ENCODE data around the gene MUC6.
"Not testable (repeated sequence)": the region's sequence is repeated elsewhere in the genome, so short reads cannot be mapped to it uniquely, and the experiment has no call there.

The MUC6 gene

DNA sequence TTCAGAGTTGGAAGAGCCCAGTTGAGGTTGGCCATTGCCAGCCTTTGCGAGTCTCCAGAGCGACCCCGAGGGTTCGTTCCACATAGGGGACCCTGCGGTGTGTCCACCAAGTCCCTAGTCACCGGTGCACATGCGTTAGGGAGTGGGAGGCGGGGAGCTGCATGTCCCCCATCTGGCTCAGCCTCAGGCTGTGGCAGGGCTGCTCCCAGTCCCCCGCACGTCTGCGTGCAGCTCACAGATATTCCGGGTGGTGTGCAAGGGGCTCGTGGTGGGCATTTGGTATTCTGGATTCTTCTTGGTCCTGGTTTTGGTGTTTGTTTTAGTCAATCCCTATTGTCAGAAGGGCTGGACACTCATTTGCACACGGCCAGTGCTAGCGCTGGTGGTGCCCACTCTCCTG lies 48.8 kb downstream of the MUC6 start:
- DNase-seq (ENCODE audit: low read depth), result no peak

DNA sequence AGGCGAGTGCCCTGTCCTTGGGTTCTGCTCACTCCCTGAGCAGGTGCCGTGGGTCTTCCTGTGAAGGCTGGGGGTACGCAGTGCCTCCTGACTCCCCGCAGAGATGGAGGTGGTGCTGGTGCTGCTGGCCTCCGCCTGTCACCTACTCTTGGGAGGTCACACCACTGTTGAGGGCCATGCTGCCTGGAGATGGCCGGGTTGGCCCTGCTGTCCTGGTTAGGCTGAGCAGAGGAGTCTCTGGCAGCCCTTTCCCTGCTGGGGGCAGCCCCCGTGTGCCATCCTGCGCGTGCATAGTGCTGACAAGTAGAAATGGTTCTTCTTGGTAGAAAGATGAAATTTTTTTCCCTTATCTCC lies 49.6 kb downstream of the MUC6 start:
- no peak for DNase-seq (ENCODE audit: low read depth)

DNA sequence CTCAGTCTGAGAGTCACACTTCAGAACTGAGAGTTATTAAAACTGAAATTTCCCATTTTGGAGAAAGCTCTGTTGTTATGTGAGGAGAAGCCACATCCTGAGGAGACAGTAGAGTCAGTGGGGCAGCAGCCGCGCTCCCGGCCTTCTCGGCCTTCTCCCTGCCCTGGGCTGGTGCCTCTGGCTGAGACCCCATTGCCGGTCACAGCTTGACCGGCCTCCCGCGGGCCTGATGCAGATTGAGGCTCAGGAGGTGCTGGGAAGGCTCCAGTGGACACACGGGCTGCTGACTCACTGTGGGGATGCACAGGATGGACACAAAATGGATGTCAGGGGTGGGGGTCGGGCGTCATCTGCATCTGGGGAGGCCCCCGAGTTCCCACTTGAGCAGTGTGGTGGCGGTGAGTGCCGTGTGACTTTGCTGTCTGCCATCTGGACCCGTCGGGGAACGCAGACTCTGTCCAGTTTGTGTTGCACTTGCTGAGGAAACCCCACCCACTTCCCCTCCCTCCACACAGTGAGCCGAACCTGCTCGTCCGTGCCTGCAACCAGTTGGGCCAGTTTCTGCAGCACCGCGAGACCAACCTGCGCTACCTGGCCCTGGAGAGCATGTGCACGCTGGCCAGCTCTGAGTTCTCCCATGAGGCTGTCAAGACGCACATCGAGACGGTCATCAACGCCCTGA lies 50.1 kb downstream of the MUC6 start:
- no peak for DNase-seq (ENCODE audit: low read depth)

DNA sequence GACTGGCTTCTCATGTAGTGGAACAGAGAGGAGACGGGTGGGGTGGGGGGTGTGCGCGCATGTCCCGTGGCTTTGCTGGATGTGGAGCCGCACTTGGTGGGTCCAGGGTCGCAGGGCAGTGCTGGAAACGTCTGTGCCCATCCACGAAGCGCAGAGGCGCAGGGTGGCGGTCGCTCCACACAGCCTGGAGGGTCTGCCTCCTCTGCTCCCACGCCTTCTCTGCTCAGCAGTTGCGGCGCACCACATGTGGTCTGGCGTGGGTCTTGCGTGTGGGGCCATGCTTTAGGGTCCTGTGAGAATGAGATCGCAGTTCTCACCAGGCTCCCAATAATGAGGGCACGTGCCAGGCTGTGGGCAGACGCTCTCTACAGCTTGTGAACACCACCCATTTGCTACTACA lies 50.7 kb downstream of the MUC6 start:
- DNase-seq (ENCODE audit: low read depth), result no peak

DNA sequence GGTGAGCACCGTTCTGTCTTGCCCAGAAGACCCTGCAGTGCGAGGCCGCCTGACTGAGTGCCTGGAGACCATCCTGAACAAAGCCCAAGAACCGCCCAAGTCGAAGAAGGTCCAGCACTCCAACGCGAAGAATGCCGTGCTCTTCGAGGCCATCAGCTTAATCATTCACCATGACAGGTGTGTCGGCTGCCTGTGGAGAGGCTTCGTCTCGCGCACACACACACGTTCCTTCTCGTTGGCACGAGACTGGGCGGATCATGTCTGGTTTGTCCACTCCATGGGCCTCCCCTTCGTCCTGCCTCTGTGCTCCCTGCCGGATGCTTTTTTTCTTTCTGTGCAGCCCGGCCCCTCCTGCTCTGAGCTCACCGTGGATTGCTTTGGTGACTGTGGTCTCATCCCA lies 51.1 kb downstream of the MUC6 start:
- DNase-seq (ENCODE audit: low read depth), result no peak

DNA sequence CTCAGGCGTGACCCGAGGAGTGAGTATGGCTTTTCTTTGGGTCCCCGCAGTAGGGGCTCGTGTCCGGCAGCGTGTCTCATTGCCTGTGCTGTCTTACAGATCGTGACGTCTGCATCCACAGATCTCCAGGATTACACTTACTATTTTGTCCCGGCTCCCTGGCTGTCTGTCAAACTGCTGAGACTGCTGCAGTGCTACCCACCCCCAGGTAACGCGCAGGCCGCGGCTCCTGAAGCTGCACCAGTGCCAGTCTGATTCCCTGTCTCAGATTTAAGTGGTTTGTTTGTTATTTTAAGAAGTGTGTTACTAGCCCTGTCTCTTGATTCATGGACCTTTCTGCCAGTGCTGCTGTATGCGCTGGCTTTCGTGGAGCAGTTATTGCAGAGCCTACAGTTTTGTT lies 52.0 kb downstream of the MUC6 start:
- DNase-seq (ENCODE audit: low read depth), result no peak

DNA sequence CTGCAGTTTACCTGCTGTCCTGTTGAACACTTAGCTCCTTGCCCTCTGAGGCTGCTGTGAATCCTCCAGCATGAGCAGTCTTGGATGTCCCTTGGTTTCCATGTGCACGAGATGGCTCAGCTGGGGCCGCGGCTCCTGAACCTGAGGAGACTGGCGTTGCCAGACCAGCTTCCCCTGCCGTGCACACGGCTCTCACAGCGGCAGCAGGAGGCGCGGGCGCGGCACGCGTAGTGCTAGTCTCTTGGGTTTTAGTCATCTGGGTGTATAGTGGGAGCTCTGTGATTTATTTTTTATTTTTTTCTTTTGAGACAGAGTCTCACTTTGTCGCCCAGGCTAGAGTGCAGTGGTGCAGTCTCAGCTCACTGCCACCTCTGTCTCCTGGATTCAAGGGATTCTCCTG lies 54.8 kb downstream of the MUC6 start:
- DNase-seq (ENCODE audit: low read depth), result no peak

DNA sequence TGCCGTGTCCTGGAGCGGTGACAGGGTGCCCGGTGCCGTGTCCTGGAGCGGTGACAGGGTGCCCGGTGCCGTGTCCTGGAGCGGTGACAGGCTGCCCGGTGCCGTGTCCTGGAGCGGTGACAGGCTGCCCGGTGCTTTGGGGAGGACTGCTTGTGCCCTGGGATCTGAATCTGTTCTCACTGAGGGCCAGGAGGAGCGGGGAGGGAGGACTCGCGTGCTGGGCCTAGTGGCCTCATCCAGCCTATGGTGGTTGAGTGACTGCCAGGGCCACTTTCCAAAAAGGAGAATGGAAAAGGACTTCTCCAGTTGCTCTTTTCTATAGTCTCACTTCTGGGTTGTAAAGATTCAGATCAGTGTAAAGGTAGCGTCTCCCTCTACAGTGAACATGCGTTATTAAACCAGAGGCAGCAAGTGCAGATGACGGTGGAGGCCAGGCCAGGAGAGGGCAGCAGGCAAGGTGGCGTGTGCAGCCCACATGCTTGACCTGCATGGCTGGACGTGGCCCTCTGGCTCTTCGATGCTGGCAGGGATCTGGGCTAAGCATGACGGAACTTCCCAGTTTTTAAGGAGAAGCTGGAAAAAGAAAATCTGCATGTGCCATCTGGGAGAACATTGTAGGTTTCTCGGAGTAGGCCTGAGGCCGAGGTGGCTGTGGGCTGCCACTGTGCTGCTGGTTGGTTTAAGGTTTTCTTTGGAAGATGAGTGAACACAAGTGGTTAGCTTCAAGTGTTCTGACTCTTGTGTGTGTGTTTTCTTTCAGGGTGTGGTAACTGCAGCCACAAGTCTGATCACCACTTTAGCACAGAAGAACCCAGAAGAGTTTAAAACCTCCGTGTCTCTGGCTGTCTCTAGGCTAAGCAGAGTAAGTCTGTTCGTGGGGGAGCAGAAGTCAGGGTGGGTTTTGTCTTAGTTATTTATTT lies 55.8 kb downstream of the MUC6 start:
- no peak for DNase-seq (ENCODE audit: low read depth)

DNA sequence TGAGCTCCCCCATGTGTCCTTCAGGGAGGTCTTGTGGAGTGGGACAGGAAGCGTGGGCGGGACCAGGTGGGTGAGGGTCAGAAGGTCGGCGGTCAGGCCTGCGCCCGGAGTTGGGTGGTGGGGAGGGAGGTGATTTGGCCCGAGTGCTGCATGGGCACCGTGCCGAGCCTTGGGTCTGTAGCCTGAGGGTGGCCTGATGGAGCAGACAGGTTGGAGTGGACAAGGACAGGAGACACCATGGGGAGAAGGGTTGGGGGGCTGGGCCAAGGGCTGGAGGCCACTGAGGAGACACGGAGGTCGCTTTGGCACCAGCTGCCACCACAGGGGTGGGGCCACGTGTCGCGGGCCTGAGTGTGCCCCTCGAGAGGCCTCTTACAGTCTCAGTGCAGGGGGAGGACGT lies 57.7 kb downstream of the MUC6 start:
- DNase-seq (ENCODE audit: low read depth), result no peak

DNA sequence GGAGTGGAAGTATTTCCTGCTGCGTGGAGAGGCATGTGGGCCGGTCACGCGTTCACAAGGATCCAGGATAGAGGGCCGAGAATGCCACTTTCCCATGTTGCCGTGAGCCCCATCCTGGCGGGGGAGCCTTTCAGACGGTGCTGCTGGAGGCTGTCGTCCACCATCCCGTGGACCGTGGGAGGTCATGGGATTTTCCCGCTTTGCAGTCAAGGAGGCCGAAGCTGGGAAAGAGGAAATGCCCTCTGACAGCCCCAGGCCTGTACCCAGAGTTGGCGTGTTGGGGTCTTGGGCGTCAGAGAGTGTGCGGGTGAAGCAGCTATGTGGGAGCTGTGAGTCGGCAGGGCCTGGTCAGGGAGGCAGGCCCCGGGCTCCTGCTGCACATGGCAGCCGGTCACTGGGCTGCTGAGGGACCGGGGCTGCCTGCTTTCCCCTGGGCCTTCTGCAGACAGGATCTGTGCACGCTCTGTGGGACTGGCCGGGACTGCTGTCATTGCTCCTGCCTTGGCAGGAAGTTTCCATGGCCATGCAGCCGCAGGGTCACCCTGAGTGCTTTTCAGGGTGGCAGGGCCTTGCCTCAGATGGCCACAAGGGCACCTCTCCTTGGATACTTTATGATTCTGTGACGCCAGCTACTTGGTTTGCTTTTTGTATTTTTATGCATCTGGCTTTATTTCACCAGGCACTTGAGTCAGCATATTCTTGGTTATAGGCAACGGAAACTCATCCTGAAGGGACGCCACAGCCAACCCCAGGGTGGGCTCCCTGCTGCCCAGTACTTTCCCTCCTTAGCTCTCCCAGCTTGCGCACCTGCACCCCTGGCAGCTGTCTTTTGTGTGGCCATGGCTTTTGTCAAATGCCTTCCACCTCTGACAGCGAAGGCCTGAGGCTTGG lies 58.4 kb downstream of the MUC6 start:
- no peak for DNase-seq (ENCODE audit: low read depth)

DNA sequence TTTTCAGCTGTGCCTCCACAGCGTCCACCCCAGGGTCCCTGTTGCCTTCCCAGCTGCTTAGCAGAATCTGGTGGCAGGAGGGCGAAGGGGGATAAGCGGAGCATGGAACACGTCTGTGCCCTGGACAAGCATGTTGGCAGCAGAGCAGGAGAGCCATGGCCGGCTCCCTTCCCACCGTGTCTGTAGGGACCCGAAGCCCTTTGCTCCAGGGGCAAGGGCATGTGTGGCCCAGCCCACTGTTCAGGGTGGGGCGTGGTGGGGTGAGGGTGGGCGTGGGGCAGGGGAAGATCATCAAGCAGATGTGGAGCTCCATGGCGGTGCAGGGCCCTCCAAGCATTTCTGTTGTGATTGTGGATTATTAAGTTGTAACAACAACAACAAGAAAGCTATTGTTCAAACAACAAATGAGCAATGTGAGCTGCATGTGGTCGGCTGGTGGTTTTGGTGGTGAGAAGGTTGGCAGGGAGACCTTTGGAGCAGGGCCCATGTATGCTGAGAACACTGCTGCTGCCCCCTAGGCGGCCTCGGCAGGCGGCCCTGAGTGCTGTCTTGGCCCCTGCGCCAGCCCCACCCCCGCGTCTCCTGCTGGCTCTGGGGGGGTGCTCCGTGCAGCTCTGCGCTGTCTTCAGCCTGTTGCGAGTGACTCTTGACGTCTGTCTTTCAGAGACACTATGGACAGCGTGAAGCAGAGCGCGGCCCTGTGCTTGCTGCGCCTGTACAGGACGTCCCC lies 59.9 kb downstream of the MUC6 start:
- no peak for DNase-seq (ENCODE audit: low read depth)

DNA sequence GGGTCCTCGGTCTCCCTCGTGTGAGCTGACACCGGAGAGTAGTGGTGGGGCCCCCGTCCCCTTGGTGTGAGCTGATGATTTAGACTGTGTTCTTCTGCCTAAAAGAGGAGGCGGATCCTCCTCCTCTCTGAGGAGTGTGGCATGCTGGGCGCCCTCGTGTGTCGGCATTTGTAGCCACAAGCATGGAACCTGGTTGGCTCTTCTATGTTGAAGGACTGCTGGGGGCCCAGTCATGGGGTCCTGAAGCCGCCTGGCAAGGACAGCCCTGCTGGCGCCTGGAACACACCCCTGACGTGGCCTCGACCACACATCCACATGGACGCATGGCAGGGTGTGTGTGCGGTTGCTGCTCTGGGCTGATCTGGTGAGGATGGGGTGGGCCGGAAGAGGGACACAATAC lies 60.7 kb downstream of the MUC6 start:
- no peak for DNase-seq (ENCODE audit: low read depth)

DNA sequence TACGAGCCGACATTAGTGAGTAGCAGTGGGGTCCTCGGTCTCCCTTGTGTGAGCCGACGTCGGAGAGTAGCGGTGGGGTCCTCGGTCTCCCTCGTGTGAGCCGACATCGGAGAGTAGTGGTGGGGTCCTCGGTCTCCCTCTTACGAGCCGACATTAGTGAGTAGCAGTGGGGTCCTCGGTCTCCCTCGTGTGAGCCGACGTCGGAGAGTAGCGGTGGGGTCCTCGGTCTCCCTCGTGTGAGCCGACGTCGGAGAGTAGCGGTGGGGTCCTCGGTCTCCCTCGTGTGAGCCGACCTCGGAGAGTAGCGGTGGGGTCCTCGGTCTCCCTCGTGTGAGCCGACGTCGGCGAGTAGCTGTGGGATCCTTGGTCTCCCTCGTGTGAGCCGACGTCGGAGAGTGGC lies 61.1 kb downstream of the MUC6 start:
- DNase-seq (ENCODE audit: low read depth), result not testable (repeated sequence)

DNA sequence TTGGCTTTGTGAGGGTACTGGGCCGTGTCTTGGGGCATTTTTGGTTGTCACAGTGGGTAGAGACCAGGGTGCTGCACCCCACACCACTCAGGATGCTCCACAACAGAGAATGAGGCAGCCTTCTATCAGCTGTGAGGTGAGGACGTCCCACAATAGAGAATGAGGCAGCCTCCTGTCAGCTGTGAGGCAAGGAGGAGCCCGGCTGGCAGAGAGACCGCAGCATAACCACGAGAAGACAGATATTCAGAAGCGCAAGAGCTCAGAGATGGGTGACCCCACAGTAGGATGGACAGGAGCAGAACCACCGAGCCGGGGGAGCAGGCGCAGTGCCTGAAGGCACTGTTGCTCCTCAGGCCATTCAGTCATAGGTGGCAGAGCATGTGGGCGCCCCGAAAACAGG lies 63.3 kb downstream of the MUC6 start:
- DNase-seq (ENCODE audit: low read depth), result no peak

DNA sequence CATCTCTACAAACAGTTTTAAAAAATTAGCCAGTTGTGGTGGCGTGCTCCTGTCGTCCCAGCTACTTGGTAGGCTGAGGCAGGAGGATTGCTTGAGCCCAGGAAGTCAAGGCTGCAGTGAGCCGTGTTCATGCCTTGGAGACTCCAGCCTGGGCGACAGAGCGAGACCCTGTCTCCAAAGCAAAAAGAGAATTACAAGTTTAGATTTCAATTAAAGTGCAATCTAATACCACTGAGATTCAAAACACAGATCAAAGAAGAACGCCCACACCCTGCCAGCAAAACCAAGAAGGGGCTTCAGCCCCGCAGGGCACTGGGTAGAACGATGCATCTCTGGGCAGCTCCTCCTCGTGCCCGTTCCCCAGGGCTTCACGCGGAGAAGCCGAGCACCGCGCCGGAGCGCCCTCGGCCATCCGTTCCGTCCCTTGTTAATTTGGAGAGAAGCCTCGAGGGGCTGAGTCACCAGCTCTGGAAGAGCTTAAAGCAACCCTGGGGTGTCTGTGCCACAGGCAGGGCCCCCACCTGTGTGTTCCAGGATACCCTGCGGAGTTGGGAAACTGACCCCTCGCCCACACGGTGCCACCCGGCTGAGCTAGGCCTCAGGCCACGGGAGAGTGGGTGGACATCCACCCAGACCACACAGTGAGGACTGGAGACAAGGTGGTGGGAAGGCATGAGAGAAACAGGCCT lies 63.9 kb downstream of the MUC6 start:
- no peak for DNase-seq (ENCODE audit: low read depth)

DNA sequence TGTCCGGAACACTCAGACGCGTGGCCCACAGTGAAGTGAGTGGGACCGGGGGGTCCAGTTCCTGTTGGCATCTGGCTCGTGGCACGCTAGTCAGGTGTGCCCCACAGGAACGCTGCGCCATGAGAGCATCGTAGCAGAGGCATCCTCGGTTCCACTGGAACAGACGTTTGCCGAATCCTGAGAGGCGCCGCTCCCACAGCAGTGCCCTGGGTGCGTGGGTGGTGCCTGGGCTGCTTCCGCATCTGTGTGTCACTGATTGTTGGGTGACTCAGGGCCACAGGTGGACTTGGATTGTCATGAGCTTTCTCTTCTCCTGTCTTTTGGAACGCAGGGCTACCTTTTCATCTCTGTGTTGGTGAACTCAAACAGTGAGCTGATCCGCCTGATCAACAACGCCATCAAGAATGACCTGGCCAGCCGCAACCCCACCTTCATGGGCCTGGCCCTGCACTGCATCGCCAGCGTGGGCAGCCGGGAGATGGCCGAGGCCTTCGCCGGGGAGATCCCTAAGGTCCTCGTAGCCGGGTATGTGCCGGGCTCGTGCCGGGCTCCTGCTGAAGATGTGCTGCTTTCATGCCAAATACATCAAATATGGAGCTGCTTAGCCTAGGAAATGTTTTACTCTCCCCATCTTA lies 64.7 kb downstream of the MUC6 start:
- DNase-seq (ENCODE audit: low read depth), result no peak

DNA sequence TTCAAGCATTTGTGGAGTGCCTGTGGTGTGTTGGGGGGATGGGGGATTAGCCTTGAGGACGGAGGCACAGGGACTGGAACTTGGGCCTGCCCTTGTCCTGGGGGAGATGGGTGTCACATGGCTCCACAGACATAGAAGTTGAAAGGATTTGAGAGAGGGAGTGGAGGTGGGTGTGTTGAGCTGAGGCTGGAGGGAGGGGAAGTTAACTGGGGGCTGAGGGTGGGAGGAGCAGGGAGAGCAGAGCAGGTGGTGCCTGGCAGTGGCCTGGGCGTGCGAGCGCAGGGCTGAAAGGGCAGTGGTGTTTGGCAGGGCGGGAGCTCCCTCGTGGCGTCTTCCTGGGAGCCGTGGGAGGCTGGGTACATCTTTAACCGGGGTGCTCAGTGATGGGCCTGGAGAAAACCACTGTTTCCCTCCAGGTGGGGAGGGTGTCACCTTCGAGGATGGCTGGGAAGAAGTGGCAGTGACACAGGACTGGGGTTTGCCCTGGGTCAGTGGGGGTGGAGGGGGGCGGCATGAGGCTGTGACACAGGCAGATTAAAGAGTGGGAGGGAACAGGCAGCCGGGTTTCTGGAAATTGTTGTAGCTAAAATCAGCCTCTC lies 65.3 kb downstream of the MUC6 start:
- DNase-seq (ENCODE audit: low read depth), result no peak

DNA sequence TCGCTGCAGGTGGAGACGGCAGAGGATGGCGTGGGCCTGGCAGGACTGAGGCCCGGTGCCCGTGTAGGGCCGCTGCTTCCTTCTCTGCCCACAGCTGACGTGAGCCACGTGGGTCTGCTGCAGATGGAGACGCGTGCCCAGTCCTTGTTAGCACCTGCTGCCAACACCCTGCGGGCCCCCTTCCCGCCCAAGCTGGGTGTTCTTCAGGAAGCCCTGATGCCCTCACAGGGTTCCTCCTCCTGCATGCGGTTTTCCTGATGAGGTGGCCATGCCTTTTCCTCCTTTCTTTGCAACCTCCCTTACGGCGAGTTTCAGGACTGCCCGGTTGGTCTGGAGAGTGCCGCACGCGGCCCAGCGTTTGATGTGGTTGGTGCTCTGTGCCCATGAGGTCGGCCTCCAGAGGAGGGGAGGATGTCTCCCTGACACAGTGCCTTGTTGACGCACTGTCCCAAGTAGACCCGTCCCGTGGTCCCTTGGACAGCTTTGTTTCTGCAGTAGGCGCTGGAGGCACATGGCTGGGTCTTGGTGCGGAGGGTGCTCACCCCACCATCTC lies 66.1 kb downstream of the MUC6 start:
- DNase-seq (ENCODE audit: low read depth), result no peak

DNA sequence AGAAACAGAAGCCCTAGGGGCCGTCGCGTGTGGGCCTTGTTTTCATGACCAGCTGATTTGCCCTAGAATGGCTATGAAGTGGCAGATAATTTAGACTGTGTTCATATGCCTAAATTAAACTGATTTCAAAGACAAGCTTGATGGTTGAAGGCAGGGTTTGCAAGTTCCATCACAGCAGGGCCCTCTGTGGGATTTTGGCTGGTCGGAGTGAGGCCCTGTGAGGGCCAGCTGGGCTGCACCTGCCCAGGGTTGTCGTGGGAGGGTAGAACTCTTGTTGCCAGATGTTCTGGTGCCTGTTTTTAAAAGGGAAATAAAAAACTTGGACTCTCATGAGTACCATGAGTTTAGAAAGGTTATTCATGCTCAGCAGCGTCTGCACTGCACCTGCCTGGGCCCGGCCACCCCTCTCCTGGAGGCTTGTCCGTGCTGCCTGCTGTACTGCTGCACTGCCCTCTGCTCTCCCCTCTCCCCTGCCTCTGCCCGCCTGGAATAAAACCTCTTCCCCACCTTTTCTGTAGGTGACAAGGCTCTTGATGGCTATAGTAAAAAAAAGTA lies 66.8 kb downstream of the MUC6 start:
- DNase-seq (ENCODE audit: low read depth), result no peak

DNA sequence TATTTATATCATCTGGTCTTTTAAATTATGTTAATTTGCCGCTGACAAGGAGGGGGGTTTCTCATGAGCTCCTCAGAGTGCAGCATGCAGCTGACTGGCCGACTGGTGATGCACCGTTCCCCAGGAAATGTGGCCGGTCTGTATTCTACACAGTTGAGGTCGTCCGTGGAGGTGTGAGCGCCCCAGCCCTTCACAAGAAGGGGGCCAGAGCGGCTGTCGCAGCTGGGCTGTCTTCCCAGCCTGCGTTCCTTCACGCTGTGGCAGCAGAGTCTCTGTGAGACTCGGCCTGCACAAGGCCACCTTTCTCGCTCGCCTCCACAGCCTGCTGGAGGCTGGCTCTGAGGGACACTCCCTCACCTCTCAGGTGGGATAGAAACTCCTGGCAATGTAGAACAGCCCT lies 67.7 kb downstream of the MUC6 start:
- DNase-seq (ENCODE audit: low read depth), result no peak

Measured in stimulated activated CD8-positive, alpha-beta memory T cell treated with anti-CD3 and anti-CD28 coated beads, Interleukin-7, amount 100 ng/mL, for 24 hours (primary cell).